Naive thymus-derived CD8-positive, alpha-beta T cell (primary cell): ENCODE results near the gene ZBTB16. TPM values are rescaled to one million over a fixed set of nuclear protein-coding genes. Genes with fewer than 3 reads are reported as not detected.

Experiments
- ATAC-seq, 2 donors: fragments of 150-1000 bp; cut with Tn5 transposase in 1 of 2; sonication (Bioruptor Pico), chemical (Tn5 transposase) in 1 of 2; 1 replicate in 1 of 2; 2 replicates in 1 of 2; pipeline ENCODE4 v1.10.0; 2021; ENCODE audit warnings: mild to moderate bottlenecking in 2 of 2, moderate library complexity in 2 of 2
- POLR2A ChIA-PET: fragments of 350-600 bp; sonication (Branson Sonifier 250); formaldehyde crosslinking; loops from one replicate; lab custom pipeline; 2021; ENCODE audit warnings: antibody characterized with exemption; lab: Charles Lee
- DNase-seq, 10 donors: peaks; one replicate each; pipeline versions ENCODE4 v3.0.0 to v3.0.0-alpha.2; 2020 to 2022
- H3K27ac Mint-ChIP-seq, 10 donors: one replicate each; pipeline ENCODE4 v1.8.0; 2020 to 2022; ENCODE audit warnings: mild to moderate bottlenecking in 10 of 10, mixed read lengths in 10 of 10, moderate library complexity in 4 of 10, inconsistent platforms in 1 of 10
- H3K27me3 Mint-ChIP-seq, 5 donors: one replicate each; pipeline ENCODE4 v1.8.0; 2021 to 2022; ENCODE audit warnings: mixed read lengths in 5 of 5
- H3K36me3 Mint-ChIP-seq, 3 donors: one replicate each; pipeline ENCODE4 v1.8.0; 2020 to 2022; ENCODE audit warnings: mixed read lengths in 3 of 3, mild to moderate bottlenecking in 2 of 3, inconsistent platforms in 1 of 3
- H3K4me1 Mint-ChIP-seq, 4 donors: one replicate each; pipeline ENCODE4 v1.8.0; 2021 to 2022; ENCODE audit warnings: mixed read lengths in 4 of 4
- H3K4me3 Mint-ChIP-seq, 10 donors: one replicate each; pipeline ENCODE4 v1.8.0; 2020 to 2022; ENCODE audit warnings: mild to moderate bottlenecking in 10 of 10, mixed read lengths in 10 of 10, moderate library complexity in 6 of 10, inconsistent platforms in 1 of 10
- H3K9me3 Mint-ChIP-seq, 9 donors: one replicate each; pipeline ENCODE4 v1.8.0; 2020 to 2022; ENCODE audit warnings: mixed read lengths in 9 of 9, mild to moderate bottlenecking in 3 of 9, inconsistent platforms in 1 of 9, moderate library complexity in 1 of 9
- polyA plus RNA-seq, 3 donors: library from polyadenylated mRNA; unstranded; fragments of 300-500 nt; fragmentation: Illumina TruSeq; gene quantifications; one replicate each; pipeline ENCODE4 v1.2.3, GENCODE V29; 2021
- total RNA-seq, 8 experiments: library from RNA in 2 of 8; stranded (reverse) in 2 of 8; gene quantifications; one replicate each; pipeline ENCODE4 v1.2.3 and lab custom pipeline; 2021 to 2026

Gene ZBTB16
- total and polyA plus RNA-seq, 5 experiments from 2014 or later: 0.21 to 7.5 (median 2.5) TPM

GRCh38 chr11:114102993-114103896, 43.7 kb downstream of the ZBTB16 start:
- POLR2A ChIA-PET: interaction anchor here (1.1 to 1.5 kb wide), 2 partner anchors 10 to 56 kb away, joined by 3 to 5 read pairs; no protein-coding TSS in a partner anchor
- H3K9me3 Mint-ChIP-seq: no peaks in the 10 kb centered on the region
- peak in 6 of 10 donors; percentile 4 to 52 (median 24) for DNase-seq
- H3K36me3 Mint-ChIP-seq: peaks cover 0 to 1% (median 0%) of the 10 kb centered on the region in 3 donors
- H3K27ac Mint-ChIP-seq: peak overlapping the region; percentile 65 to 93 (median 82)
- peak overlapping the region; percentile 57 to 81 (median 69) for H3K4me3 Mint-ChIP-seq
- ATAC-seq: peak; percentile 83 to 90
- H3K27me3 Mint-ChIP-seq: no peaks in the 10 kb centered on the region
- peaks cover 31 to 82% (median 53%) of the 10 kb centered on the region in 4 donors for H3K4me1 Mint-ChIP-seq

GRCh38 chr11:114105611-114106010, 46.1 kb downstream of the ZBTB16 start:
- H3K9me3 Mint-ChIP-seq: no peaks in the 10 kb centered on the region
- peaks cover 0 to 1% (median 0%) of the 10 kb centered on the region in 3 donors for H3K36me3 Mint-ChIP-seq
- POLR2A ChIA-PET: interaction anchor here (0.9 kb wide), 1 partner anchor 10 kb away, joined by 5 read pairs; no protein-coding TSS in a partner anchor
- H3K27ac Mint-ChIP-seq: peak overlapping the region in 4 of 10 donors; percentile 26 to 82 (median 57)
- peak overlapping the region in 2 of 10 donors; percentile 15 to 52 for H3K4me3 Mint-ChIP-seq
- DNase-seq (no peak), ATAC-seq (no peak)
- H3K4me1 Mint-ChIP-seq: peaks cover 37 to 87% (median 56%) of the 10 kb centered on the region in 4 donors
- H3K27me3 Mint-ChIP-seq: peaks cover 0 to 1% (median 0%) of the 10 kb centered on the region in 5 donors

GRCh38 chr11:114106047-114106446, 46.5 kb downstream of the ZBTB16 start:
- DNase-seq (no peak), ATAC-seq (no peak)
- Mint-ChIP-seq H3K4me3 (peak overlapping the region in 2 of 10 donors; percentile 15 to 50), H3K4me1 (peaks cover 37 to 92% (median 58%) of the 10 kb centered on the region in 4 donors), H3K9me3 (no peaks in the 10 kb centered on the region), H3K27ac (peak overlapping the region in 3 of 10 donors; percentile 43 to 82 (median 57)), H3K27me3 (peaks cover 0 to 1% (median 0%) of the 10 kb centered on the region in 5 donors), H3K36me3 (peaks cover 0 to 1% (median 0%) of the 10 kb centered on the region in 3 donors)
- POLR2A ChIA-PET: no interaction called here

GRCh38 chr11:114106986-114107385, 47.5 kb downstream of the ZBTB16 start:
- POLR2A ChIA-PET: no interaction called here
- Mint-ChIP-seq H3K27ac (peak overlapping the region in 3 of 10 donors; percentile 2 to 72 (median 71)), H3K4me1 (peaks cover 37 to 93% (median 64%) of the 10 kb centered on the region in 4 donors), H3K36me3 (peaks cover 0 to 1% (median 0%) of the 10 kb centered on the region in 3 donors), H3K27me3 (peaks cover 0 to 6% (median 0%) of the 10 kb centered on the region in 5 donors), H3K9me3 (no peaks in the 10 kb centered on the region), H3K4me3 (no peak overlapping the region)
- DNase-seq (no peak), ATAC-seq (no peak)

GRCh38 chr11:114108501-114109205, 49.1 kb downstream of the ZBTB16 start:
- H3K27ac Mint-ChIP-seq: peak overlapping the region in 3 of 10 donors; percentile 3 to 54 (median 8)
- H3K4me1 Mint-ChIP-seq: peaks cover 28 to 84% (median 48%) of the 10 kb centered on the region in 4 donors
- ATAC-seq (no peak), DNase-seq (no peak)
- H3K36me3 Mint-ChIP-seq: peaks cover 0 to 1% (median 0%) of the 10 kb centered on the region in 3 donors
- POLR2A ChIA-PET: interaction anchor here (1.5 kb wide), 1 partner anchor 52 kb away, joined by 4 read pairs; no protein-coding TSS in a partner anchor
- H3K27me3 Mint-ChIP-seq: peaks cover 0 to 11% (median 8%) of the 10 kb centered on the region in 5 donors
- H3K4me3 Mint-ChIP-seq: peak overlapping the region in 1 of 10 donors; percentile 21
- no peaks in the 10 kb centered on the region for H3K9me3 Mint-ChIP-seq

- Mint-ChIP-seq H3K27me3 (peaks cover 2 to 17% (median 11%) of the 10 kb centered on the region in 5 donors), H3K27ac (no peak overlapping the region), H3K36me3 (peaks cover 0 to 1% (median 0%) of the 10 kb centered on the region in 3 donors), H3K4me1 (peaks cover 23 to 78% (median 40%) of the 10 kb centered on the region in 4 donors), H3K9me3 (no peaks in the 10 kb centered on the region), H3K4me3 (peak overlapping the region in 2 of 10 donors; percentile 30 to 39)
- no peak for ATAC-seq
- no peak for DNase-seq
- POLR2A ChIA-PET: no interaction called here
Observed at GRCh38 chr11:114109206-114110090, 49.9 kb downstream of the ZBTB16 start.

- no peak for DNase-seq
- Mint-ChIP-seq H3K27me3 (peaks cover 4 to 17% (median 11%) of the 10 kb centered on the region in 5 donors), H3K27ac (peak overlapping the region in 1 of 10 donors; percentile 37), H3K4me3 (no peak overlapping the region), H3K4me1 (peaks cover 21 to 74% (median 35%) of the 10 kb centered on the region in 4 donors), H3K36me3 (peaks cover 0 to 1% (median 0%) of the 10 kb centered on the region in 3 donors), H3K9me3 (no peaks in the 10 kb centered on the region)
- POLR2A ChIA-PET: no interaction called here
- no peak for ATAC-seq
Observed at GRCh38 chr11:114110123-114110522, 50.6 kb downstream of the ZBTB16 start.

- ATAC-seq (no peak), DNase-seq (no peak)
- Mint-ChIP-seq H3K27ac (peak overlapping the region in 3 of 10 donors; percentile 18 to 70 (median 44)), H3K9me3 (no peaks in the 10 kb centered on the region), H3K4me3 (peak overlapping the region in 7 of 10 donors; percentile 3 to 75 (median 17)), H3K36me3 (peaks cover 0 to 1% (median 0%) of the 10 kb centered on the region in 3 donors), H3K4me1 (peaks cover 14 to 67% (median 28%) of the 10 kb centered on the region in 4 donors), H3K27me3 (peaks cover 4 to 17% (median 12%) of the 10 kb centered on the region in 5 donors)
- POLR2A ChIA-PET: no interaction called here
Observed at GRCh38 chr11:114110952-114111947, 51.7 kb downstream of the ZBTB16 start.

GRCh38 chr11:114115451-114115928, 56.0 kb downstream of the ZBTB16 start:
- Mint-ChIP-seq H3K36me3 (peaks cover 0 to 2% (median 0%) of the 10 kb centered on the region in 3 donors), H3K4me3 (no peak overlapping the region), H3K9me3 (no peaks in the 10 kb centered on the region), H3K4me1 (peaks cover 18 to 50% (median 23%) of the 10 kb centered on the region in 4 donors), H3K27ac (no peak overlapping the region), H3K27me3 (peaks cover 6 to 33% (median 15%) of the 10 kb centered on the region in 5 donors)
- ATAC-seq (no peak), DNase-seq (no peak)
- POLR2A ChIA-PET: interaction anchor here (1.2 kb wide), 1 partner anchor 10 kb away, joined by 5 read pairs; no protein-coding TSS in a partner anchor

- POLR2A ChIA-PET: interaction anchor here (0.9 to 1.0 kb wide), 2 partner anchors 11 to 18 kb away, joined by 3 to 4 read pairs; no protein-coding TSS in a partner anchor
- no peaks in the 10 kb centered on the region for H3K9me3 Mint-ChIP-seq
- peaks cover 0 to 2% (median 0%) of the 10 kb centered on the region in 3 donors for H3K36me3 Mint-ChIP-seq
- DNase-seq (no peak), ATAC-seq (no peak)
- peaks cover 6 to 33% (median 15%) of the 10 kb centered on the region in 5 donors for H3K27me3 Mint-ChIP-seq
- H3K4me3 Mint-ChIP-seq: no peak overlapping the region
- H3K27ac Mint-ChIP-seq: no peak overlapping the region
- H3K4me1 Mint-ChIP-seq: peaks cover 14 to 48% (median 20%) of the 10 kb centered on the region in 4 donors
Observed at GRCh38 chr11:114116357-114116756, 56.8 kb downstream of the ZBTB16 start.
